GM12892 (cell line): Measurements from ENCODE around the gene TUBB1.

ENCODE experiments used
- POLR2A ChIP-seq: IDR thresholded peaks from 2 replicates; pipeline ENCODE4 v1.6.1; 2011; ENCODE audit warnings: low read depth, low read length, control low read depth
- POLR2AphosphoS5 ChIP-seq: IDR thresholded peaks from 2 replicates; pipeline ENCODE4 v1.6.1; 2011; ENCODE audit warnings: low read depth, low read length, control low read depth
- TAF1 ChIP-seq: IDR thresholded peaks from 2 replicates; pipeline ENCODE4 v1.6.1; 2011; ENCODE audit warnings: low read depth, mild to moderate bottlenecking, control low read depth, low read length, borderline replicate concordance

GRCh38 chr20:58986968-58987517, 32.2 kb upstream of the TUBB1 start:
- TF ChIP-seq TAF1 = no peak
- TF ChIP-seq POLR2A = no peak
- no peak for TF ChIP-seq POLR2AphosphoS5
